PC-3 (cell line): Measurements from ENCODE around the gene CHCHD2.

Experiments
- CTCF ChIP-seq: fragments of 300-600 bp; sonication (generic); conservative IDR thresholded peaks from 2 replicates; pipeline ENCODE4 v1.5.1; 2017; ENCODE audit warnings: antibody characterized with exemption, low read depth, mild to moderate bottlenecking, low read length
- EZH2 ChIP-seq: fragments of 300-600 bp; sonication (generic); IDR thresholded peaks from one replicate; pipeline ENCODE4 v1.6.1; 2017; ENCODE audit warnings: antibody characterized with exemption, mild to moderate bottlenecking, low read length; ENCODE audit not compliant: unreplicated experiment
- EZH2phosphoT487 ChIP-seq: fragments of 300-600 bp; sonication (generic); IDR thresholded peaks from 2 replicates; pipeline ENCODE4 v1.6.1; 2018; ENCODE audit warnings: mild to moderate bottlenecking, antibody characterized with exemption, low read length, borderline replicate concordance

GRCh38 chr7:56083150-56083785 lies 23.0 kb downstream of the CHCHD2 start:
- TF ChIP-seq CTCF (no peak), EZH2 (no peak), EZH2phosphoT487 (no peak)
